NCI-H2227 (cell line): ENCODE results near the gene DMWD.

ENCODE experiments used
- DNase-seq: peaks from one replicate; lab custom pipeline; 2025; ENCODE audit not compliant: unreplicated experiment; lab: John Stamatoyannopoulos, UW

Gene DMWD

GRCh38 chr19:45770192-45771101 lies 22.2 kb downstream of the DMWD start:
- DNase-seq = peak; percentile 94

GRCh38 chr19:45769821-45770191 lies 22.8 kb downstream of the DMWD start:
- peak; percentile 61 for DNase-seq

- peak; percentile 96 for DNase-seq
Measured at GRCh38 chr19:45768984-45769782, 23.5 kb downstream of the DMWD start, which contains the start of gene SIX5. Gene SIX5, minus strand, starts transcription at chr19:45769252. Its CDS starts 408 bp downstream, at chr19:45768844.

GRCh38 chr19:45768655-45768983 lies 24.0 kb downstream of the DMWD start:
- DNase-seq = no peak

GRCh38 chr19:45767881-45768654 lies 24.6 kb downstream of the DMWD start:
- DNase-seq = peak; percentile 65

- DNase-seq = no peak
Measured at GRCh38 chr19:45767410-45767880, 25.2 kb downstream of the DMWD start.

- no peak for DNase-seq
Measured at GRCh38 chr19:45766869-45767346, 25.7 kb downstream of the DMWD start.

- DNase-seq = no peak
Measured at GRCh38 chr19:45766296-45766868, 26.3 kb downstream of the DMWD start.

- no peak for DNase-seq
Measured at GRCh38 chr19:45765702-45766295, 26.8 kb downstream of the DMWD start.

- DNase-seq = no peak
Measured at GRCh38 chr19:45764945-45765701, 27.5 kb downstream of the DMWD start.

- DNase-seq = no peak
Measured at GRCh38 chr19:45764475-45764874, 28.2 kb downstream of the DMWD start.

GRCh38 chr19:45763691-45764294 lies 28.9 kb downstream of the DMWD start:
- no peak for DNase-seq

GRCh38 chr19:45762870-45763631 lies 29.6 kb downstream of the DMWD start:
- no peak for DNase-seq

GRCh38 chr19:45761714-45762113 lies 30.9 kb downstream of the DMWD start:
- no peak for DNase-seq

GRCh38 chr19:45758921-45759320 lies 33.7 kb downstream of the DMWD start:
- DNase-seq = no peak

GRCh38 chr19:45757695-45758094 lies 35.0 kb downstream of the DMWD start:
- DNase-seq = no peak

- DNase-seq = no peak
Measured at GRCh38 chr19:45754323-45754722, 38.3 kb downstream of the DMWD start.

GRCh38 chr19:45753548-45753947 lies 39.1 kb downstream of the DMWD start:
- DNase-seq = no peak
